Vagina (tissue), 2 donors: ENCODE results near the gene ATP11C. TPM values are rescaled to one million over a fixed set of nuclear protein-coding genes. Genes with fewer than 3 reads are reported as not detected.
"Not testable (repeated sequence)": the region's sequence is repeated elsewhere in the genome, so short reads cannot be mapped to it uniquely, and the experiment has no call there.

ENCODE experiments used
- DNase-seq, 2 donors: peaks; one replicate each; pipeline ENCODE4 v3.0.0-alpha.2; 2017; ENCODE audit errors: extremely low spot score in 2 of 2
- H3K27ac ChIP-seq: fragments of 200-600 bp; sonication (generic); one replicate; pipeline ENCODE4 v1.5.1; 2019
- H3K27me3 ChIP-seq: fragments of 200-600 bp; sonication (generic); one replicate; pipeline ENCODE4 v1.5.1; 2019
- H3K36me3 ChIP-seq, 2 donors: fragments of 200-600 bp; sonication (generic); one replicate each; pipeline ENCODE4 v1.5.1; 2017 to 2019
- H3K4me1 ChIP-seq: fragments of 200-600 bp; sonication (generic); one replicate; pipeline ENCODE4 v1.5.1; 2019
- H3K4me3 ChIP-seq, 2 donors: fragments of 200-600 bp; sonication (generic); 1 replicate in 1 of 2; 2 replicates in 1 of 2; pipeline ENCODE4 v1.5.1; 2016 to 2019
- H3K9me3 ChIP-seq: fragments of 200-600 bp; sonication (generic); one replicate; pipeline ENCODE4 v1.5.1; 2019
- CTCF ChIP-seq, 3 experiments: fragments of 450-650 bp in 2 of 3; fragments of 200-600 bp in 1 of 3; sonication (generic) in 1 of 3; IDR thresholded peaks; one replicate each; pipeline ENCODE4 v1.5.1; 2017 to 2019; ENCODE audit warnings: antibody characterized with exemption in 3 of 3, mild to moderate bottlenecking in 2 of 3, moderate library complexity in 2 of 3
- POLR2A ChIP-seq, 2 donors: fragments of 450-650 bp; IDR thresholded peaks; one replicate each; pipeline ENCODE4 v1.6.1; 2017; ENCODE audit warnings: antibody characterized with exemption in 2 of 2, mild to moderate bottlenecking in 2 of 2, moderate library complexity in 2 of 2
- POLR2AphosphoS5 ChIP-seq, 2 donors: sonication (generic); formaldehyde crosslinking; IDR thresholded peaks; one replicate each; pipeline ENCODE4 v1.9.0; 2017; ENCODE audit warnings: antibody characterized with exemption in 2 of 2, mild to moderate bottlenecking in 2 of 2, low read depth in 1 of 2; ENCODE audit not compliant: insufficient read depth in 1 of 2
- intact Hi-C: fragments of 100-400 bp; cut with DNase I; formaldehyde crosslinking; loops from one replicate; pipeline ENCODE4 v1.15.1; 2023
- microRNA counts, 2 donors: library from miRNA; unstranded; fragments of <30 nt; microRNA quantifications; one replicate each; lab custom pipeline; 2016 to 2017
- microRNA-seq: library from miRNA; unstranded; fragments of <30 nt; microRNA quantifications from one replicate; pipeline ENCODE4, GENCODE V29; 2017; ENCODE audit warnings: borderline number of aligned reads, borderline replicate concordance
- small RNA-seq: library from RNA; depleted of rRNA; stranded (forward); fragments of <200 nt; gene quantifications from one replicate; pipeline ENCODE3, GENCODE V24; 2016
- total RNA-seq: library from RNA; depleted of rRNA; stranded (reverse); fragments of >200 nt; gene quantifications from one replicate; pipeline ENCODE4 v1.2.3, GENCODE V29; 2016

ATP11C gene
- total RNA-seq, 1 donor from 2014 or later: 24.1 TPM

- H3K9me3 ChIP-seq: no peaks in the 10 kb centered on the region
- DNase-seq: no peak
- H3K36me3 ChIP-seq: no peaks in the 10 kb centered on the region
- H3K27ac ChIP-seq: no peak overlapping the region
- H3K4me1 ChIP-seq: peaks cover 8% of the 10 kb centered on the region
- TF ChIP-seq POLR2AphosphoS5 (IDR thresholded peaks at IDR 0.05; ENCODE audit: insufficient read depth in 1 of 2, low read depth in 1 of 2) (no peak), CTCF (IDR thresholded peaks at IDR 0.05) (no peak), POLR2A (IDR thresholded peaks at IDR 0.05) (no peak)
- intact Hi-C loops: no loop called here
- H3K4me3 ChIP-seq: peak overlapping the region; percentile 7 to 32
- H3K27me3 ChIP-seq: no peaks in the 10 kb centered on the region
These were observed 241.4 kb downstream of the ATP11C start for GRCh38 chrX:139691493-139691842.

- H3K4me1 ChIP-seq, H3K9me3 ChIP-seq, DNase-seq, H3K27me3 ChIP-seq, H3K36me3 ChIP-seq, intact Hi-C loops, H3K4me3 ChIP-seq, H3K27ac ChIP-seq: not testable (repeated sequence)
These were observed 247.7 kb downstream of the ATP11C start for GRCh38 chrX:139685175-139685574.

- H3K27me3 ChIP-seq: no peaks in the 10 kb centered on the region
- no peaks in the 10 kb centered on the region for H3K36me3 ChIP-seq
- intact Hi-C loops: no loop called here
- TF ChIP-seq CTCF (IDR thresholded peaks at IDR 0.05) (no peak), POLR2A (IDR thresholded peaks at IDR 0.05) (no peak), POLR2AphosphoS5 (IDR thresholded peaks at IDR 0.05; ENCODE audit: insufficient read depth in 1 of 2, low read depth in 1 of 2) (no peak)
- no peaks in the 10 kb centered on the region for H3K9me3 ChIP-seq
- no peak for DNase-seq
- no peak overlapping the region for H3K27ac ChIP-seq
- no peaks in the 10 kb centered on the region for H3K4me1 ChIP-seq
- H3K4me3 ChIP-seq: no peak overlapping the region
These were observed 252.5 kb downstream of the ATP11C start for GRCh38 chrX:139680356-139680755.

MicroRNAs encoded within 50 kb of the gene (microRNA counts, 767-probe panel; counts per million panel counts)
- 238 to 261 counts per million in 2 donors for microRNA hsa-miR-505-3p (lab: Ali Mortazavi, UCI)

Small RNA genes within 50 kb of the gene (microRNA-seq; reads per million reads assigned to microRNA genes)
- gene MIR505: 116 reads per million, percentile 56 among the genes with 10 or more reads in this experiment

Small RNA genes within 50 kb of the gene (small RNA-seq; reads per million reads assigned to genes)
- gene MIR505 (2.1 reads per million, percentile 61 among the genes with 10 or more reads in this experiment), gene RF00425 (not detected), gene RF01210 (not detected), gene RNU6ATAC23P (not detected)

Other genes with a start within 250 kb of the ATP11C start
- 0.25 TPM for gene MCF2, start 224.9 kb downstream of the ATP11C start, total RNA-seq
- gene CXorf66, start 32.5 kb upstream of the ATP11C start, total RNA-seq: not detected